Hepatocyte (in vitro differentiated cells): ENCODE data around the gene YIF1B. TPM values are rescaled to one million over a fixed set of nuclear protein-coding genes. Genes with fewer than 3 reads are reported as not detected.

Experiments used
- DNase-seq: peaks from one replicate; pipeline ENCODE4 v3.0.0-alpha.2; 2016; ENCODE audit warnings: low spot score
- H2AFZ ChIP-seq: fragments of 200-600 bp; sonication (generic); 2 replicates; pipeline ENCODE4 v1.6.0; 2016; ENCODE audit warnings: antibody characterized with exemption, mild to moderate bottlenecking
- H3K27ac ChIP-seq: fragments of 200-600 bp; sonication (generic); 2 replicates; pipeline ENCODE4 v1.5.1; 2016; ENCODE audit warnings: mild to moderate bottlenecking
- H3K27me3 ChIP-seq: fragments of 200-600 bp; sonication (generic); 2 replicates; pipeline ENCODE4 v1.6.1; 2016
- H3K36me3 ChIP-seq: fragments of 200-600 bp; sonication (generic); replicated peaks from 2 replicates; pipeline ENCODE4 v1.5.1; 2016; ENCODE audit warnings: low read depth; ENCODE audit not compliant: insufficient read depth
- H3K4me1 ChIP-seq: fragments of 200-600 bp; sonication (generic); 2 replicates; pipeline ENCODE4 v1.5.1; 2016; ENCODE audit warnings: mild to moderate bottlenecking, moderate library complexity; ENCODE audit not compliant: insufficient read depth
- H3K4me2 ChIP-seq: fragments of 200-600 bp; sonication (generic); 2 replicates; pipeline ENCODE4 v1.6.0; 2016
- H3K4me3 ChIP-seq: fragments of 200-600 bp; sonication (generic); 2 replicates; pipeline ENCODE4 v1.5.1; 2016; ENCODE audit warnings: mild to moderate bottlenecking
- H3K79me2 ChIP-seq: fragments of 200-600 bp; sonication (generic); 2 replicates; pipeline ENCODE4 v1.6.0; 2017; ENCODE audit warnings: mild to moderate bottlenecking
- H3K9me2 ChIP-seq: fragments of 200-600 bp; sonication (generic); replicated peaks from 2 replicates; pipeline ENCODE4 v1.6.0; 2017; ENCODE audit warnings: mild to moderate bottlenecking; ENCODE audit not compliant: insufficient read depth
- H3K9me3 ChIP-seq: fragments of 200-600 bp; sonication (generic); 2 replicates; pipeline ENCODE4 v1.5.1; 2016; ENCODE audit warnings: low read depth, mild to moderate bottlenecking
- H4K20me1 ChIP-seq: fragments of 200-600 bp; sonication (generic); 2 replicates; pipeline ENCODE4 v1.6.0; 2016; ENCODE audit warnings: mild to moderate bottlenecking; ENCODE audit not compliant: insufficient read depth, poor library complexity, severe bottlenecking
- EZH2 ChIP-seq: fragments of 200-600 bp; sonication (generic); IDR thresholded peaks from 2 replicates; pipeline ENCODE4 v1.6.1; 2016; ENCODE audit warnings: antibody characterized with exemption, mild to moderate bottlenecking, borderline replicate concordance
- EZH2phosphoT487 ChIP-seq: fragments of 200-600 bp; sonication (generic); IDR thresholded peaks from one replicate; pipeline ENCODE4 v1.6.1; 2018; ENCODE audit warnings: antibody characterized with exemption, mild to moderate bottlenecking, low read depth, moderate library complexity; ENCODE audit not compliant: unreplicated experiment, severe bottlenecking
- WGBS: methylation state at CpG from one replicate; pipeline ENCODE4 v1.1.6; 2016; ENCODE audit warnings: low lambda C conversion rate; ENCODE audit errors: missing lambda C conversion rate; 5-methylcytosine and 5-hydroxymethylcytosine counted together
- polyA plus RNA-seq: library from polyadenylated mRNA; unstranded; fragments of >200 nt; fragmentation: Nextera tagmentation; extraction: Ambion mirVana; gene quantifications from 2 replicates; pipeline ENCODE4 v1.2.1, GENCODE V29; 2016
- small RNA-seq: library from RNA; depleted of rRNA; stranded (forward); fragments of <200 nt; gene quantifications from one replicate; pipeline ENCODE3, GENCODE V24; 2014
- total RNA-seq: library from RNA; depleted of rRNA; stranded (reverse); fragments of >200 nt; gene quantifications from 2 replicates; pipeline ENCODE4 v1.2.3, GENCODE V29; 2014
- TF ChIP-seq, protein P1 (sequence below): fragments of 200-600 bp; sonication (generic); IDR thresholded peaks from 2 replicates; pipeline ENCODE4 v1.5.1; 2016; ENCODE audit warnings: antibody characterized with exemption, mild to moderate bottlenecking; ENCODE audit not compliant: poor library complexity

YIF1B gene
- total and polyA plus RNA-seq, 2 experiments from 2014 or later = 50.0 to 105 TPM

- no peak overlapping the region for H3K4me3 ChIP-seq
- peaks cover 15% of the 10 kb centered on the region for H3K79me2 ChIP-seq
- peak overlapping the region; percentile 71 for H3K4me2 ChIP-seq
- peak overlapping the region; percentile 97 for H3K27ac ChIP-seq
- no peaks in the 10 kb centered on the region for H4K20me1 ChIP-seq
- no peaks in the 10 kb centered on the region for H3K9me2 ChIP-seq
- H3K4me1 ChIP-seq = peaks cover 56% of the 10 kb centered on the region
- no peak for DNase-seq
- H3K27me3 ChIP-seq = no peaks in the 10 kb centered on the region
- no peaks in the 10 kb centered on the region for H3K9me3 ChIP-seq
- no peak overlapping the region for H2AFZ ChIP-seq
- TF ChIP-seq EZH2 = no peak
- TF ChIP-seq, protein P1, sequence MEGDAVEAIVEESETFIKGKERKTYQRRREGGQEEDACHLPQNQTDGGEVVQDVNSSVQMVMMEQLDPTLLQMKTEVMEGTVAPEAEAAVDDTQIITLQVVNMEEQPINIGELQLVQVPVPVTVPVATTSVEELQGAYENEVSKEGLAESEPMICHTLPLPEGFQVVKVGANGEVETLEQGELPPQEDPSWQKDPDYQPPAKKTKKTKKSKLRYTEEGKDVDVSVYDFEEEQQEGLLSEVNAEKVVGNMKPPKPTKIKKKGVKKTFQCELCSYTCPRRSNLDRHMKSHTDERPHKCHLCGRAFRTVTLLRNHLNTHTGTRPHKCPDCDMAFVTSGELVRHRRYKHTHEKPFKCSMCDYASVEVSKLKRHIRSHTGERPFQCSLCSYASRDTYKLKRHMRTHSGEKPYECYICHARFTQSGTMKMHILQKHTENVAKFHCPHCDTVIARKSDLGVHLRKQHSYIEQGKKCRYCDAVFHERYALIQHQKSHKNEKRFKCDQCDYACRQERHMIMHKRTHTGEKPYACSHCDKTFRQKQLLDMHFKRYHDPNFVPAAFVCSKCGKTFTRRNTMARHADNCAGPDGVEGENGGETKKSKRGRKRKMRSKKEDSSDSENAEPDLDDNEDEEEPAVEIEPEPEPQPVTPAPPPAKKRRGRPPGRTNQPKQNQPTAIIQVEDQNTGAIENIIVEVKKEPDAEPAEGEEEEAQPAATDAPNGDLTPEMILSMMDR = no peak
- no peak for TF ChIP-seq EZH2phosphoT487
- H3K36me3 ChIP-seq = no peaks in the 10 kb centered on the region
- WGBS = 93% methylated on average over 5 of the region's 5 CpGs
These were observed 62.0 kb downstream of the YIF1B start for GRCh38 chr19:38253788-38254187.

Small RNAs within 50 kb of the gene (small RNA-seq; reads per million reads assigned to genes)
- not detected for gene RF00019

Other genes with a start within 250 kb of the YIF1B start
- gene DPF1, start 91.7 kb downstream of the YIF1B start, total RNA-seq = 1.2 and 2.1 TPM in 2 replicates
- gene DPF1, start 91.7 kb downstream of the YIF1B start, polyA plus RNA-seq = 2.0 and 2.7 TPM in 2 replicates
- 13.0 and 15.1 TPM in 2 replicates for gene PPP1R14A, start 59.6 kb downstream of the YIF1B start, total RNA-seq
- 50.5 and 56.9 TPM in 2 replicates for gene PPP1R14A, start 59.6 kb downstream of the YIF1B start, polyA plus RNA-seq
- gene SPINT2, start 51.4 kb downstream of the YIF1B start, total RNA-seq = 508 and 590 TPM in 2 replicates
- gene SPINT2, start 51.4 kb downstream of the YIF1B start, polyA plus RNA-seq = 834 and 885 TPM in 2 replicates
- gene C19orf33, start 11.7 kb downstream of the YIF1B start, total RNA-seq = 126 and 153 TPM in 2 replicates
- 118 and 123 TPM in 2 replicates for gene C19orf33, start 11.7 kb downstream of the YIF1B start, polyA plus RNA-seq
- 7.1 and 9.0 TPM in 2 replicates for gene KCNK6, start 3.9 kb upstream of the YIF1B start, total RNA-seq
- 16.0 and 21.5 TPM in 2 replicates for gene KCNK6, start 3.9 kb upstream of the YIF1B start, polyA plus RNA-seq
- gene CATSPERG, start 19.9 kb upstream of the YIF1B start, total RNA-seq = 14.5 and 19.1 TPM in 2 replicates
- 26.1 and 38.0 TPM in 2 replicates for gene CATSPERG, start 19.9 kb upstream of the YIF1B start, polyA plus RNA-seq
- 250 and 263 TPM in 2 replicates for gene PSMD8, start 58.6 kb upstream of the YIF1B start, total RNA-seq
- gene PSMD8, start 58.6 kb upstream of the YIF1B start, polyA plus RNA-seq = 278 and 312 TPM in 2 replicates
- gene GGN, start 72.1 kb upstream of the YIF1B start, total RNA-seq = 0.12 and 0.60 TPM in 2 replicates
- 1.1 and 1.6 TPM in 2 replicates for gene GGN, start 72.1 kb upstream of the YIF1B start, polyA plus RNA-seq
- gene SPRED3, start 72.8 kb upstream of the YIF1B start, total RNA-seq = 0.68 and 4.0 TPM in 2 replicates
- gene SPRED3, start 72.8 kb upstream of the YIF1B start, polyA plus RNA-seq = 2.3 and 3.9 TPM in 2 replicates
- 9.9 and 17.3 TPM in 2 replicates for gene FAM98C, start 87.1 kb upstream of the YIF1B start, total RNA-seq
- 20.2 and 27.7 TPM in 2 replicates for gene FAM98C, start 87.1 kb upstream of the YIF1B start, polyA plus RNA-seq
- 0.07 and 0.36 TPM in 2 replicates for gene RASGRP4, start 110.3 kb upstream of the YIF1B start, total RNA-seq
- gene RASGRP4, start 110.3 kb upstream of the YIF1B start, polyA plus RNA-seq = 0.44 TPM in 1 of 2 replicates, not detected in the other
- 0.04 and 0.07 TPM in 2 replicates for gene RYR1, start 117.7 kb upstream of the YIF1B start, total RNA-seq
- 0.21 and 0.39 TPM in 2 replicates for gene RYR1, start 117.7 kb upstream of the YIF1B start, polyA plus RNA-seq